DMS153 treated with DMSO at 0.1 percent for 48 hours (cell line): ENCODE measurements around the gene RSPH10B.
"Not testable (repeated sequence)": the region's sequence is repeated elsewhere in the genome, so short reads cannot be mapped to it uniquely, and the experiment has no call there.

Experiments used
- DNase-seq: peaks from one replicate; lab custom pipeline; 2025; ENCODE audit not compliant: unreplicated experiment; lab: John Stamatoyannopoulos, UW

Gene RSPH10B

DNA sequence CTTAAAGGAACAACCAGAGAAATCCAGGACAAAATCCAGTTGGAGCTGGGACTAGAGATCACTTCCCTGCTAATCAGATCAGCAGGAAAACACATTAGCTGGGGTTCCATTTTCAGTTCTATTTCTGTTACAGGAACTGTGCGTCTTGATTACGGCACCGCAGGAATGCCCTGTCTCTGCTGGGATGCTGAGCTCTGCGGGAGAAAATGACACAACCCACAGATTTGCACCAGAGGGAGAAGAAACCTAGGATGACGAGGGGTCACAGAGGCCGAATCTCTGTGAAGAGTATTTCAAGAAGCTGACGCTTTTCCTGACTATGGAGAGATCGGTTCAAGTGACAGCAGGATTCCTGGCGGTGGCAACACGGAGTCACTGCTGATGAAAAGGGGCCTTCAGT lies 40.2 kb downstream of the RSPH10B start:
- DNase-seq: not testable (repeated sequence)

- DNase-seq: not testable (repeated sequence)
These were observed 44.1 kb downstream of the RSPH10B start for GRCh38 chr7:5926263-5926870.

- DNase-seq: not testable (repeated sequence)
These were observed 45.9 kb downstream of the RSPH10B start for GRCh38 chr7:5924630-5925029.

GRCh38 chr7:5924180-5924579 lies 46.3 kb downstream of the RSPH10B start:
- DNase-seq: not testable (repeated sequence)

- DNase-seq: not testable (repeated sequence)
These were observed 54.0 kb downstream of the RSPH10B start for GRCh38 chr7:5916529-5916928.

GRCh38 chr7:5908835-5909234 lies 61.7 kb downstream of the RSPH10B start:
- DNase-seq: not testable (repeated sequence)

DNA sequence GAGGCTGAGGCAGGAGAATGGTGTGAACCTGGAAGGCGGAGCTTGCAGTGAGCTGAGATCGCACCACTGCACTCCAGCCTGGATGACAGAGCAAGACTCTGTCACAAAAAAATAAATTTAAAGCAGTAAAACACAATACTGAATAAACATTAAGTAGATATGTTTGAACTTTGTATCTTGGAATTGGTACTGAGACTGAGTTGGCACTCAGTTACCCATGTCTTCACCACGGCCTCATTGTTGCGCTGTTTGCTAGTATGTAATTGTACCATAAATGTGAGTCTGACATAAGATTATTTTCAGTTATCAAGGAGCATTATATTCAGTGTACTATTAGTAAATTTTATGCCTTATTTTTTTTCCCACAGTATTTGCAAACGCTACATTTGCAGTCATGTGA lies 65.8 kb downstream of the RSPH10B start:
- DNase-seq: not testable (repeated sequence)

- not testable (repeated sequence) for DNase-seq
These were observed 67.5 kb downstream of the RSPH10B start for GRCh38 chr7:5903002-5903401.

GRCh38 chr7:5898480-5899224 lies 71.8 kb downstream of the RSPH10B start, which contains the start of gene CCZ1:
Gene CCZ1 (plus strand): TSS chr7:5898733. CDS start chr7:5898800, 67 bp downstream.
- DNase-seq: not testable (repeated sequence)

GRCh38 chr7:5897369-5897919 lies 73.0 kb downstream of the RSPH10B start:
- DNase-seq: not testable (repeated sequence)

- no peak for DNase-seq
These were observed 78.0 kb downstream of the RSPH10B start for GRCh38 chr7:5892498-5892897.

- not testable (repeated sequence) for DNase-seq
These were observed 80.2 kb downstream of the RSPH10B start for GRCh38 chr7:5890244-5890643.

DNA sequence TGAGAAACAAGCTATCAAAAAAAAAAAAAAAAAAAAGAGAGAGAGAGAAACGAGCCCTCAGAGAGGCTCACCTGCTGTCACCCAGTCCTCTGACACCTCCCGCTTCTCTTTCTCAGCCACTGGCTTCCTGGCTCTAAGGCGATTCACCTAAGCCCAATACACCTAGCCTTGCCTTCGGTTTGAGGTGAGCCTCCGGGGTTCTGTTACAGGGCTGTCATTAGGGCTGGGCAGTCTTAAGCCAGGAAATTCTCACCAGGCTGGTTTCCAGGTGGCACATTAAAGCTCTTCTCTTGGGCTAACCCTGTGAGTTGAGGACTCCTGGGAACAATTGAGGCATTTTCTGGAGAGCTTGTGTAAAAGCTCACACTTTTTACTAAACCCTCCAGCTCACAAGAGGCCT lies 82.5 kb downstream of the RSPH10B start:
- not testable (repeated sequence) for DNase-seq

DNA sequence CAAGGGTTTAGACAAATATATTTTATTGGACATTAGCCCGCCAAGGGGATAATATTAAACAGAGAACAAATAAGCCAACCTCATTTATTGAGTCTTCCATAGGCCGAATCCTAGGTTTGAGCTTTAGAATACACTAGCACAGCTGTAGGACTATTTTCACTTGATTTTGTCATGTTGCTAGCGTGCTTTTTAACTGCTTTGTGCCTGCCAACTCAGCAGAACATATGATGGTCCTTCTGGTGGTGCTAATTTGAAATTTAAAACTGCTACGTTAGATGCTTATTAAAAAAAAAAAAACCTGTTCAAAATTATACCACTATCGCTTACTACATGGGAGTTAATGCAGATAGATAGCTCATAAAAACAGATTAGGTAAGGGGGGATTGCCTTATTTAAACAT lies 86.1 kb downstream of the RSPH10B start:
- DNase-seq: not testable (repeated sequence)

GRCh38 chr7:5880106-5880505 lies 90.4 kb downstream of the RSPH10B start:
- DNase-seq: not testable (repeated sequence)

DNA sequence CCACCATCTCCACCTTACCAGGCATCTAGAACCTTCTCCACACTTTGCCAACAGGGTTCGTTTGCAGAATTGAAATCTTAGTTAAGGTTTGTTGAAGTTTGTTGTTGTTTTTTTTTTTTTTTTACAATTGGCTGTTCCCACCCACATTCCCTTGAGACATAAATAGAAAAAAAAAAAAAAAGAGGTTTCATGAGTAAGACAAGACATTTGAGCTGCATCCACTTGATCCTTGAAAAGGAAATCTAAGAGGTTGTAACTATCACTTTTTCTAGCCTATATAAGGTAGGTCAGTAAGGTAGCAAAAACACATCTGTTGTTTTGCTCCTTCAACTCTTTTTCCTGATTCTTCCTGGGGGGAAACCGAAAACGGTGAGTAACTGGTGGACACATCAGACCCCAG lies 90.9 kb downstream of the RSPH10B start:
- not testable (repeated sequence) for DNase-seq
